Left ventricle myocardium inferior (tissue), 1 donor: ENCODE measurements around the gene C19orf81. TPM values are rescaled to one million over a fixed set of nuclear protein-coding genes. Genes with fewer than 3 reads are reported as not detected.
"Not testable (repeated sequence)": the region's sequence is repeated elsewhere in the genome, so short reads cannot be mapped to it uniquely, and the experiment has no call there.

Experiments used
- DNase-seq: peaks from one replicate; pipeline ENCODE4 v3.0.0-alpha.2; 2020
- H3K27ac ChIP-seq: fragments of 200-600 bp; replicated peaks from 2 replicates; pipeline ENCODE4 v1.8.0; 2021
- H3K27me3 ChIP-seq: fragments of 200-600 bp; 2 replicates; pipeline ENCODE4 v1.8.0; 2021; ENCODE audit warnings: low read depth
- H3K36me3 ChIP-seq: fragments of 200-600 bp; 2 replicates; pipeline ENCODE4 v1.8.0; 2021
- H3K4me1 ChIP-seq: fragments of 200-600 bp; 2 replicates; pipeline ENCODE4 v1.8.0; 2021
- H3K4me3 ChIP-seq: fragments of 200-600 bp; 2 replicates; pipeline ENCODE4 v1.8.0; 2021; ENCODE audit warnings: mild to moderate bottlenecking, moderate library complexity
- H3K9me3 ChIP-seq: fragments of 200-600 bp; replicated peaks from 2 replicates; pipeline ENCODE4 v1.8.0; 2021
- intact Hi-C: fragments of 100-400 bp; cut with micrococcal nuclease; formaldehyde crosslinking; loops from one replicate; pipeline ENCODE4 v1.11.0; 2022
- long read RNA-seq: library from polyadenylated mRNA; unstranded; transcript quantifications from one replicate; pipeline ENCODE4 v2.0.0, GENCODE V29; 2021
- total RNA-seq: library from RNA; stranded (reverse); fragmentation: NEBNext Ultra II Directional; extraction: Animal tissue kit (Norgen Biotek cat#: 25700); gene quantifications from one replicate; pipeline ENCODE4 v1.2.1, GENCODE V29; 2021
- TF ChIP-seq, protein P1 (sequence below): fragments of 200-600 bp; IDR thresholded peaks from 2 replicates; pipeline ENCODE4 v1.8.0; 2021; ENCODE audit warnings: antibody characterized with exemption, mild to moderate bottlenecking, borderline replicate concordance
- donor health status: DM: no; HTN: yes; CAD: no; lungs with severe emphysema.

The C19orf81 gene
- 3.6 TPM for total RNA-seq
- long read RNA-seq, partial matches to known transcripts = 1 of 2 reads
- long read RNA-seq, other reads (novel, unspliced or antisense) = 1 of 2 reads

GRCh38 chr19:50649433-50650391, at the start of gene C19orf81:
C19orf81 (plus strand) TSS chr19:50649445; CDS start chr19:50649445, 0 bp downstream.
- Histone ChIP-seq H3K4me1 (no peaks in the 10 kb centered on the region), H3K27ac (no peak within 1 kb of the TSS), H3K27me3 (peaks cover 97% of the 10 kb centered on the region), H3K4me3 (no peak within 1 kb of the TSS), H3K36me3 (no peaks in the 10 kb centered on the region), H3K9me3 (no peaks in the 10 kb centered on the region)
- no peak for DNase-seq
- intact Hi-C loops = no loop called here
- TF ChIP-seq, protein P1, sequence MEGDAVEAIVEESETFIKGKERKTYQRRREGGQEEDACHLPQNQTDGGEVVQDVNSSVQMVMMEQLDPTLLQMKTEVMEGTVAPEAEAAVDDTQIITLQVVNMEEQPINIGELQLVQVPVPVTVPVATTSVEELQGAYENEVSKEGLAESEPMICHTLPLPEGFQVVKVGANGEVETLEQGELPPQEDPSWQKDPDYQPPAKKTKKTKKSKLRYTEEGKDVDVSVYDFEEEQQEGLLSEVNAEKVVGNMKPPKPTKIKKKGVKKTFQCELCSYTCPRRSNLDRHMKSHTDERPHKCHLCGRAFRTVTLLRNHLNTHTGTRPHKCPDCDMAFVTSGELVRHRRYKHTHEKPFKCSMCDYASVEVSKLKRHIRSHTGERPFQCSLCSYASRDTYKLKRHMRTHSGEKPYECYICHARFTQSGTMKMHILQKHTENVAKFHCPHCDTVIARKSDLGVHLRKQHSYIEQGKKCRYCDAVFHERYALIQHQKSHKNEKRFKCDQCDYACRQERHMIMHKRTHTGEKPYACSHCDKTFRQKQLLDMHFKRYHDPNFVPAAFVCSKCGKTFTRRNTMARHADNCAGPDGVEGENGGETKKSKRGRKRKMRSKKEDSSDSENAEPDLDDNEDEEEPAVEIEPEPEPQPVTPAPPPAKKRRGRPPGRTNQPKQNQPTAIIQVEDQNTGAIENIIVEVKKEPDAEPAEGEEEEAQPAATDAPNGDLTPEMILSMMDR = no peak

DNA sequence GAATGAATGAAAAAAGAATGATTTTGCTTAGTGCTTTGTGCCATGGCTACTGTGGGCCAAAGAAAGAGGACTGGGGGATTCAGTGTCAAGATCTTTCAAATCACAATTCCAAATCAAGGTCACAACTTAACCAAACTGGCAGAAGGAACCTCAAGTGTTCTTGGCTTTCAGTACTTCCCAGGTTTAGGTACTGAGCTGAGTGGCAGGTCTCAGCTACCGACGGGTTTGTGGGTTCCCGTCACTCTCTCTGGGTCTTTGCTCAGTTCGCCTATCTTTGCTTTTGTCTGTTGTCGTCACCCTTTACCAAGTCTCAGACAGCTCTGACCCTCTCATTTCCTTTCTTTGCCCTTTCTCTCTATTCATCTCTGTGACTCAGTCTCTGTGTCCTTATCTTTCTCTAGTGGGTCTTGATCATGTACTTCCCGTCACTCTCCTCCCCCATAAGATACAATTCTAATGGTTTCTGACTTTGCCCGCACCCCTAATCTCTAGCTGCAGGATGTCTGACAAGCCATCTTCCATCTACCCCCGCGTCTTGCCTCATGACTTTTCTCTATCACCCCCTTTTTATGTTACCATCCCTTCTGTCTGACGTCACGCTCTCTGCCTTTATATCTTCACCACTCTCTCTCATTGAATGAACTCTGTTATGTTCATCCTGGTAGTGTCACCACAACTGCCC, 47.7 kb upstream of the C19orf81 start:
- DNase-seq = no peak
- TF ChIP-seq, protein P1 = no peak
- no peaks in the 10 kb centered on the region for H3K9me3 ChIP-seq
- H3K27me3 ChIP-seq = peaks cover 83% of the 10 kb centered on the region
- no peaks in the 10 kb centered on the region for H3K36me3 ChIP-seq
- no peaks in the 10 kb centered on the region for H3K4me1 ChIP-seq
- no peak overlapping the region for H3K4me3 ChIP-seq
- intact Hi-C loops = no loop called here
- no peak overlapping the region for H3K27ac ChIP-seq

- Histone ChIP-seq H3K4me3 (no peak overlapping the region), H3K9me3 (no peaks in the 10 kb centered on the region), H3K27ac (no peak overlapping the region), H3K36me3 (no peaks in the 10 kb centered on the region), H3K4me1 (no peaks in the 10 kb centered on the region), H3K27me3 (peaks cover 83% of the 10 kb centered on the region)
- DNase-seq = no peak
- intact Hi-C loops = no loop called here
- TF ChIP-seq, protein P1 = no peak
These were observed 47.2 kb upstream of the C19orf81 start for GRCh38 chr19:50602089-50602422.

- H3K4me1 ChIP-seq = no peaks in the 10 kb centered on the region
- H3K4me3 ChIP-seq = no peak overlapping the region
- peaks cover 86% of the 10 kb centered on the region for H3K27me3 ChIP-seq
- intact Hi-C loops = no loop called here
- TF ChIP-seq, protein P1 = no peak
- DNase-seq = no peak
- no peaks in the 10 kb centered on the region for H3K9me3 ChIP-seq
- no peaks in the 10 kb centered on the region for H3K36me3 ChIP-seq
- no peak overlapping the region for H3K27ac ChIP-seq
These were observed 46.7 kb upstream of the C19orf81 start for GRCh38 chr19:50602496-50602895.

- no peak overlapping the region for H3K27ac ChIP-seq
- no peak overlapping the region for H3K4me3 ChIP-seq
- H3K4me1 ChIP-seq = no peaks in the 10 kb centered on the region
- TF ChIP-seq, protein P1 = no peak
- no peaks in the 10 kb centered on the region for H3K36me3 ChIP-seq
- intact Hi-C loops = no loop called here
- H3K27me3 ChIP-seq = peaks cover 86% of the 10 kb centered on the region
- DNase-seq = no peak
- no peaks in the 10 kb centered on the region for H3K9me3 ChIP-seq
These were observed 46.3 kb upstream of the C19orf81 start for GRCh38 chr19:50602935-50603334.

GRCh38 chr19:50604264-50605073, 44.8 kb upstream of the C19orf81 start:
- H3K27me3 ChIP-seq = peaks cover 82% of the 10 kb centered on the region
- H3K4me1 ChIP-seq, H3K36me3 ChIP-seq, H3K4me3 ChIP-seq, intact Hi-C loops, H3K9me3 ChIP-seq, DNase-seq, H3K27ac ChIP-seq: not testable (repeated sequence)

- DNase-seq, H3K9me3 ChIP-seq, H3K27ac ChIP-seq, intact Hi-C loops, H3K4me3 ChIP-seq, H3K36me3 ChIP-seq, H3K4me1 ChIP-seq: not testable (repeated sequence)
- H3K27me3 ChIP-seq = peaks cover 66% of the 10 kb centered on the region
These were observed 43.0 kb upstream of the C19orf81 start for GRCh38 chr19:50606059-50606836.
